Suprapubic skin (tissue), 4 donors: Measurements from ENCODE around the gene EEFSEC. TPM values are rescaled to one million over a fixed set of nuclear protein-coding genes. Genes with fewer than 3 reads are reported as not detected.

Experiments
- DNase-seq, 2 donors: peaks; one replicate each; pipeline ENCODE4 v3.0.0-alpha.2; 2019; ENCODE audit warnings: low spot score in 2 of 2
- H3K27ac ChIP-seq: fragments of 200-600 bp; sonication (generic); one replicate; pipeline ENCODE4 v1.5.1; 2019
- H3K27me3 ChIP-seq: fragments of 200-600 bp; sonication (generic); one replicate; pipeline ENCODE4 v1.5.1; 2019
- H3K36me3 ChIP-seq: fragments of 200-600 bp; sonication (generic); one replicate; pipeline ENCODE4 v1.5.1; 2019
- H3K4me1 ChIP-seq: fragments of 200-600 bp; sonication (generic); one replicate; pipeline ENCODE4 v1.5.1; 2019
- H3K4me3 ChIP-seq: fragments of 200-600 bp; sonication (generic); one replicate; pipeline ENCODE4 v1.5.1; 2019; ENCODE audit warnings: mild to moderate bottlenecking
- H3K9me3 ChIP-seq: fragments of 200-600 bp; sonication (generic); one replicate; pipeline ENCODE4 v1.5.1; 2019
- EP300 ChIP-seq: sonication (generic); formaldehyde crosslinking; IDR thresholded peaks from one replicate; pipeline ENCODE4 v1.6.1; 2017; ENCODE audit warnings: antibody characterized with exemption
- POLR2A ChIP-seq, 2 donors: fragments of 450-650 bp; IDR thresholded peaks; one replicate each; pipeline ENCODE4 v1.6.1; 2017; ENCODE audit warnings: antibody characterized with exemption in 2 of 2, mild to moderate bottlenecking in 2 of 2, moderate library complexity in 2 of 2
- POLR2AphosphoS5 ChIP-seq, 3 donors: sonication (generic); formaldehyde crosslinking; IDR thresholded peaks; one replicate each; pipeline ENCODE4 v1.6.1; 2017; ENCODE audit warnings: antibody characterized with exemption in 3 of 3
- WGBS: methylation state at CpG from one replicate; pipeline ENCODE4 v1.1.5; 2018; 5-methylcytosine and 5-hydroxymethylcytosine counted together
- total RNA-seq, 4 donors: library from RNA; depleted of rRNA; stranded (reverse); fragments of >200 nt; gene quantifications; one replicate each; pipeline ENCODE4 v1.1.0, GENCODE V29; 2016
- TF ChIP-seq, protein P1 (sequence below), 2 donors: fragments of 200-600 bp in 1 of 2; fragments of 450-650 bp in 1 of 2; sonication (generic) in 1 of 2; IDR thresholded peaks; one replicate each; pipeline ENCODE4 v1.5.1; 2016 to 2019; ENCODE audit warnings: antibody characterized with exemption in 2 of 2, mild to moderate bottlenecking in 1 of 2, moderate library complexity in 1 of 2

Gene EEFSEC
- total RNA-seq, 4 donors from 2014 or later: 14.3 to 19.4 (median 16.7) TPM

DNA sequence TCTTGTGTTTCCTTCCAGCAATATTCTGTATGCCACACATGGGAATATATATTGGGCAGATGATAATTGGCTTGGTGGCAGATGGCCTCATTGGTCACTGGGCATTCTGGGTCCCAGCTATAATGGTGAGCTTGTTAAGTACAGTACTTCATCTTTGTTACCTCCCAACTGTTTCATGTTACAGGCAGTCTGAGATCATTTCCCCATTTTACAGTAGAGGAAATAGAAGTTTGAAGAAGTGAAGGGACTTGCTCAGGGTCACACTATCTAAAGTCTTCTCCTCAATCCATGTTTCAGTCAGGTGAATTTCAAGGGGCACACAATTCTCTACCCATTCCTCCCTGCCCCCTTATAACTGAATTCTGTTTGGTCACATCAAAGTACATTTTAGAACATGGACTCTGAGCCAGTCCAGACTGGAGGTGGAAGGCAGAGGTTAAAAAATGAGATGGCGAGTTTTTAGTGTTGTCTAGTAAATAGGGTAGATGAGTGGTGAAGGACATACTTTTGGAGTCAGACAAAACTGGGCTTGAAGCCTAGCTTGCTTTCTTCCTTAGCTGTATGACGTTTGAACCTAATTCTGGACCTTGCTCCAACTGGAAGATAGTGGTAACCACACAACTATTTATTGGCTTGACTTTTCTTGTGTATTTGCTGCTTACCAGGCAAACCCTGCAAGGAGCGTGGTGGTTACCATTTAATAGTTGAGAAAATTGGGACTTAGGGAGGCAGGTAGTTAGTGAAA is 2.5 kb downstream of the EEFSEC start:
- Histone ChIP-seq H3K27me3 (no peaks in the 10 kb centered on the region), H3K4me3 (no peak overlapping the region), H3K4me1 (peaks cover 12% of the 10 kb centered on the region), H3K9me3 (no peaks in the 10 kb centered on the region), H3K27ac (no peak overlapping the region), H3K36me3 (peaks cover 10% of the 10 kb centered on the region)
- WGBS: 88% methylated on average over 3 of the region's 3 CpGs
- TF ChIP-seq, protein P1, sequence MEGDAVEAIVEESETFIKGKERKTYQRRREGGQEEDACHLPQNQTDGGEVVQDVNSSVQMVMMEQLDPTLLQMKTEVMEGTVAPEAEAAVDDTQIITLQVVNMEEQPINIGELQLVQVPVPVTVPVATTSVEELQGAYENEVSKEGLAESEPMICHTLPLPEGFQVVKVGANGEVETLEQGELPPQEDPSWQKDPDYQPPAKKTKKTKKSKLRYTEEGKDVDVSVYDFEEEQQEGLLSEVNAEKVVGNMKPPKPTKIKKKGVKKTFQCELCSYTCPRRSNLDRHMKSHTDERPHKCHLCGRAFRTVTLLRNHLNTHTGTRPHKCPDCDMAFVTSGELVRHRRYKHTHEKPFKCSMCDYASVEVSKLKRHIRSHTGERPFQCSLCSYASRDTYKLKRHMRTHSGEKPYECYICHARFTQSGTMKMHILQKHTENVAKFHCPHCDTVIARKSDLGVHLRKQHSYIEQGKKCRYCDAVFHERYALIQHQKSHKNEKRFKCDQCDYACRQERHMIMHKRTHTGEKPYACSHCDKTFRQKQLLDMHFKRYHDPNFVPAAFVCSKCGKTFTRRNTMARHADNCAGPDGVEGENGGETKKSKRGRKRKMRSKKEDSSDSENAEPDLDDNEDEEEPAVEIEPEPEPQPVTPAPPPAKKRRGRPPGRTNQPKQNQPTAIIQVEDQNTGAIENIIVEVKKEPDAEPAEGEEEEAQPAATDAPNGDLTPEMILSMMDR (IDR thresholded peaks at IDR 0.05): no peak
- no peak for TF ChIP-seq EP300
- no peak for TF ChIP-seq POLR2AphosphoS5 (IDR thresholded peaks at IDR 0.05)
- no peak for TF ChIP-seq POLR2A (IDR thresholded peaks at IDR 0.05)
- DNase-seq: no peak

DNA sequence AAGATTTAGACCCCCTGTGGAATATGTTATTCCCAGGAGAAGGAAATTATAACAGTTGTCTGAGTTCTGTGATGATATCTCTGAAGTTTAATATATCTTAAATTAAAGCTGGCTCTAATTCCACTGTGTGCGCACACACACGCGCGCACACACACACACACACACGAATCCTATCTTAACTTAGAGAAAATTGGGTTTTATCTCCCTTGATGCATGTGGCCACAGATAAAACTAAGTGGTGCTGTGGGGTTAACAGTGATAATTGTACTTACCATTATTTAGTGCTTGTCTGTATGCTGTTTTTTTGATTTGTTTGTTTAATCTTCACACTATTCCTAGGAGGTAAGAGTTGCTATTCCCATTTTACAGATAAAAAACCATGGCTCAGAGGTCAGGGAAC is 7.4 kb downstream of the EEFSEC start:
- WGBS: 95% methylated on average over 5 of the region's 5 CpGs
- no peak for DNase-seq
- TF ChIP-seq POLR2AphosphoS5 (IDR thresholded peaks at IDR 0.05) (no peak), EP300 (no peak), POLR2A (IDR thresholded peaks at IDR 0.05) (no peak)
- TF ChIP-seq, protein P1 (IDR thresholded peaks at IDR 0.05): no peak

DNA sequence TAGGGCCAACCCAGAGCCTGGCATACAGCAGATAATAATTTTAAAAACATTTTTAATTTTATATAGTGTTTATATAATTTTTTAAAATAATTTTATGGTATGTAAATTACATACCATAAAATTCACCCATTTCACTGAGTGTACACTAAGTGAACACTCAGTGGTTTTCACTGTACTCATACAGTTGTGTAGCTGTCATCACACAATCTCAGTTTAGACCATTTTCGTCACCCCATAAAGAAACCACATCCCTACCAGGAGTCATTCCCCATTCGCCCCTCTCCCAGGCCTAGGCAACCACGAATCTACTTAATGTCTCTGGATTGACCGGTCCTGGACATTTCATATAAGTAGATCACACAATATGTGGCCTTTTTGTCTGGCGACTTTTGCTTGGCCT is 10.2 kb downstream of the EEFSEC start:
- Histone ChIP-seq H3K9me3 (no peaks in the 10 kb centered on the region), H3K4me3 (no peak overlapping the region), H3K4me1 (no peaks in the 10 kb centered on the region), H3K27me3 (no peaks in the 10 kb centered on the region), H3K36me3 (no peaks in the 10 kb centered on the region), H3K27ac (no peak overlapping the region)
- 91% methylated on average over 5 of the region's 5 CpGs for WGBS
- TF ChIP-seq, protein P1 (IDR thresholded peaks at IDR 0.05): no peak
- TF ChIP-seq POLR2A (IDR thresholded peaks at IDR 0.05): no peak
- DNase-seq: no peak

More for the DNA sequence above, 7.4 kb downstream of the EEFSEC start:
- Histone ChIP-seq H3K9me3 (no peaks in the 10 kb centered on the region), H3K36me3 (peaks cover 10% of the 10 kb centered on the region), H3K27ac (no peak overlapping the region), H3K4me1 (no peaks in the 10 kb centered on the region), H3K4me3 (no peak overlapping the region), H3K27me3 (no peaks in the 10 kb centered on the region)

DNA sequence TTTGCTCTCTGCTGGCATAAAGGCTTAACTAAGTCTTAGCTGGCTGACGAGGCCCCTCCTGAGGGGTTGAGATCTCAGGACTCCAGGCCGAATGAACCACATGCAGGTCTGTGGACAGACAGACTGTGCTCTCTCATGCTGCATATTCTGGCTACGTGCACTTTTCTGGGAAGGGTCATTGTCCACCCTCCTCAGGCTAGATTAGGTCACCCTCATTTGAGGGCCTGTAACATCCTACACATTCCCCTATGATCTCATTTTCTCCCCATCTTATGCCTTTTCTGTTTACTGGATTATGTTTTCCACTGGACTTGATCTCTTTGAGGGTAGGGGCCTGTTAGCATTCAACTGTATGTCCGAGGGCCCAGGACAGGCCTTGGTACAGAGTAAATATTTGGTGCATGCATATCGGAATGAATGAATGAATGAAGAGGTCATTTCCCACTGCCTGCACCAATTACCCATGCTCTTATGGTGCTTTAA is 13.7 kb downstream of the EEFSEC start:
- 94% methylated on average over 5 of the region's 5 CpGs for WGBS
- DNase-seq: no peak
- Histone ChIP-seq H3K9me3 (no peaks in the 10 kb centered on the region), H3K27me3 (no peaks in the 10 kb centered on the region), H3K4me3 (no peak overlapping the region), H3K27ac (no peak overlapping the region), H3K36me3 (no peaks in the 10 kb centered on the region), H3K4me1 (no peaks in the 10 kb centered on the region)
- TF ChIP-seq POLR2AphosphoS5 (IDR thresholded peaks at IDR 0.05) (no peak), POLR2A (IDR thresholded peaks at IDR 0.05) (no peak), EP300 (no peak)
- TF ChIP-seq, protein P1 (IDR thresholded peaks at IDR 0.05): no peak

DNA sequence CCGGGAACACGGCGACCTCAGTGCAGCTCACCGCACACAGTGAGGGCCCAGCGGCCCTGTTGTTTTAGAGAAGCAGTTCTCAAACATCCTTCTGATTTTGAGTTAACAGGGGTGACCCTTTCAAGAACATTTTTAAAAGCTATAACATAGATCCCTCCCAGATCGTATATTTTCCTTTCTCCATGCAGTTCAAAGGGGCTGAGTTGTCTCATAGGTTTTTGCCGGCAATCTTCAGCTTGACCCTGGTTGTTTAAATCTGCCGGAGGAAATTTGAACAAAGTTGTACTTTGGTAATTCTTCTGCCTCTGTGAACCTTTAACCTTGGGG is 14.3 kb downstream of the EEFSEC start:
- TF ChIP-seq EP300 (no peak), POLR2AphosphoS5 (IDR thresholded peaks at IDR 0.05) (no peak), POLR2A (IDR thresholded peaks at IDR 0.05) (no peak)
- TF ChIP-seq, protein P1 (IDR thresholded peaks at IDR 0.05): no peak
- H3K27ac ChIP-seq: no peak overlapping the region
- H3K4me1 ChIP-seq: no peaks in the 10 kb centered on the region
- DNase-seq: no peak
- H3K36me3 ChIP-seq: no peaks in the 10 kb centered on the region
- no peaks in the 10 kb centered on the region for H3K27me3 ChIP-seq
- H3K4me3 ChIP-seq: no peak overlapping the region
- WGBS: 92% methylated on average over 8 of the region's 8 CpGs
- H3K9me3 ChIP-seq: no peaks in the 10 kb centered on the region
